CD4-positive, alpha-beta T cell treated with Interleukin-1 beta for 1 hour (primary cell): ENCODE results near the gene SRRD.
A peak's percentile ranks its signal among the peaks of the same experiment; 100 is the strongest.
"Not testable (repeated sequence)": the region's sequence is repeated elsewhere in the genome, so short reads cannot be mapped to it uniquely, and the experiment has no call there.

ENCODE experiments used
- DNase-seq, 2 donors: peaks; one replicate each; pipeline ENCODE4 v3.0.0-alpha.2; 2020 to 2022

Gene SRRD

GRCh38 chr22:26483439-26484359 lies at the start of gene SRRD, which contains the start of gene HPS4:
SRRD (plus strand) TSS chr22:26483877; CDS start chr22:26483891, 14 bp downstream.
HPS4 (minus strand) TSS chr22:26483783; CDS start chr22:26481762, 2,021 bp downstream.
- DNase-seq: peak; percentile 94 to 95

- DNase-seq: no peak
These were observed 48.2 kb upstream of the SRRD start for GRCh38 chr22:26435327-26436093.

GRCh38 chr22:26436903-26437515 lies 46.7 kb upstream of the SRRD start:
- no peak for DNase-seq

GRCh38 chr22:26437694-26438392 lies 45.8 kb upstream of the SRRD start:
- no peak for DNase-seq

- DNase-seq: not testable (repeated sequence)
These were observed 44.9 kb upstream of the SRRD start for GRCh38 chr22:26438776-26439175.

DNA sequence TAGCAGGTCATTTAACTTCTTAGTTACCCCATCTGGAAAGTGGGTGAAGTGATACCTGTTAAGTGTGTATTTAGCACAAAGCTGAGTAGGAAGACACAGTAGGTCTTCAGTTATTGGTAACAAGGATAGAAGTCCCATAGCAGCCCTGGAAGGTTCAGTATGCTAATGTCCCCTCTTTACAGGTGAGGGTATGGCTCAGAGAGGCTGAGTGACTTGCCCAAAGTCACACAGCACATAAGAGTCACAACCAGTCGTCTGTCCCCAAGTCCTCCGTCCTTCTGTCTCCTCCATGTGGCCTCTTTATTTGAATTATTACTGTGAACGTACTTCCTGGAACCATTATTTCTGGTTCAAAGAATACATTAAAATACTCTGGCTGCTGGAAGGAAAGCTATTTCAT lies 44.1 kb upstream of the SRRD start:
- DNase-seq: no peak

- DNase-seq: no peak
These were observed 41.5 kb upstream of the SRRD start for GRCh38 chr22:26442086-26442756.

DNA sequence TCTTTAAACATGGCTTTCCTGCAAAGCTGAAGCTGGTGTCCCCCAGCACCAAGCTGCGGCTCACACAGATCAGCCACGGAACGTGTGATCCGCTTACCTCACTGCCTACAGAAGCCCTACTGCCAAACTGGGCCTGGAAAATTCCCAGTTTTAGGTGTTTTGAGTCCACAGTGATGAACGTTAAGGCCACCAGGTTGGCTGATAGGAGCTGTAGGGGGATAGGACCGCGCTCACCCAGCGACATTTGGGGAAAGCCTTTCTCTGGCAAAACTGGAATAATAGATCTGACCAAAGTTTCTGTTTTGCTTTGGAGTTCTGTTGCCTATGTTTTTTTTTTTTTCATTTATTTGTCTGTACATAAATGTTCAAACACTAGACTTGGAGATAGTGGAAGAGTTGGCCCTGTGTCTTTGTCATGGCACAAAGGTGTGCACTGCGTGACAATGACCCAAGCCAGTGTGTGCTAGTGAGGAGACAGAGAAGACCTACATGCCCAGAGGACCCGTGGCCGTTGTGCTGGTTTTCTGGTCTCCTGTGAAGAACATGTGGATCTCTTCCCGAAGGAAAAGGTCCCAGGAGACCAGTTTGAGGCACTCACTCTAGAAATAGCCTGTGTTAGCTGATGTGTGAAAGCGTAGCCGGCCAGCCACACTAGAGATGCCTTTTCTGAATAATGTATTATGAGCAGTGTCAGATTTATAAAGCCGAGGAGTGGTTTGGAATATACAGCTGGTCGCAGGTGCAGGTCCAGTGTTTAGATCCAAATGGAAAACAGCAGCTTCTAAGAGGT lies 39.6 kb upstream of the SRRD start:
- DNase-seq: no peak

- no peak for DNase-seq
These were observed 38.9 kb upstream of the SRRD start for GRCh38 chr22:26444777-26445176.

- DNase-seq: no peak
These were observed 38.0 kb upstream of the SRRD start for GRCh38 chr22:26445577-26446275.

DNA sequence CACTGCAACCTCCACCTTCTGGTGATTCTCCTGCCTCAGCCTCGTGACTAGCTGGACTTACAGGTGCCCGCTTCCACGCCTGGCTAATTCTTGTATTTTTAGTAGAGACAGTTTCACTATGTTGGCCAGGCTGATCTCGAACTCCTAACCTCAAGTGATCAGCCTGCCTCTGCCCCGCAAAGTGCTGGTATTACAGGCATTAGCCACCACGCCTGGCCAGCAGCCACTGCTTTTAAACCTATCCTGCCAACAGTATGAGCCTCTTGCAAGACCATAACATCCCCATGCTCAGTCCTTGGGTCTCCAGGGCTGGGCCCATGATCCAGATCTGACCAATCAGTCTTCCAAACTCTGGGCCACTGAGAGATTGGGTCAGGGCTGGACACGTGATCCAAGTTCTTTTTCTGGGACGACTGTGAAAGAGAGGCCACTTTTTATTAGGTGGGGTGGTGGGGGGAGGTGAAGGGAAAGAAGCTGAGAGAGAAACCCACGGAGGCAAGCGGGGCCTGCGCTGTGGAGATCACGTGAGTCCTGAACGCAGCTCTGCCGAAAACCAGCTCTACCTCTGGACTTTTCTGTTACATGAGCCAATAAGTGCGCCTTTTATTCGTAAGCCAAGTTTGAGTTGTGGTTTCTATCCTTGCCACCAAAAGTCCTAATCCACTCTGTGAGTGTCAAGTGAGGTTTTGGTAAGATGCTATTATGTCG lies 36.7 kb upstream of the SRRD start:
- no peak for DNase-seq

GRCh38 chr22:26447584-26448329 lies 35.9 kb upstream of the SRRD start:
- no peak for DNase-seq

- DNase-seq: no peak
These were observed 35.3 kb upstream of the SRRD start for GRCh38 chr22:26448334-26448733.

GRCh38 chr22:26448941-26449340 lies 34.7 kb upstream of the SRRD start:
- DNase-seq: no peak

GRCh38 chr22:26450453-26451185 lies 33.1 kb upstream of the SRRD start:
- DNase-seq: no peak

- DNase-seq: no peak
These were observed 31.3 kb upstream of the SRRD start for GRCh38 chr22:26452236-26453016.

- DNase-seq: no peak
These were observed 30.5 kb upstream of the SRRD start for GRCh38 chr22:26453216-26453615.
